ENCODE measurements around the gene KCNJ1. TPM values are rescaled to one million over a fixed set of nuclear protein-coding genes. Genes with fewer than 3 reads are reported as not detected.

KCNJ1 gene
- polyA plus RNA-seq, 2 donors, result 0.07 to 0.10 TPM

DNA sequence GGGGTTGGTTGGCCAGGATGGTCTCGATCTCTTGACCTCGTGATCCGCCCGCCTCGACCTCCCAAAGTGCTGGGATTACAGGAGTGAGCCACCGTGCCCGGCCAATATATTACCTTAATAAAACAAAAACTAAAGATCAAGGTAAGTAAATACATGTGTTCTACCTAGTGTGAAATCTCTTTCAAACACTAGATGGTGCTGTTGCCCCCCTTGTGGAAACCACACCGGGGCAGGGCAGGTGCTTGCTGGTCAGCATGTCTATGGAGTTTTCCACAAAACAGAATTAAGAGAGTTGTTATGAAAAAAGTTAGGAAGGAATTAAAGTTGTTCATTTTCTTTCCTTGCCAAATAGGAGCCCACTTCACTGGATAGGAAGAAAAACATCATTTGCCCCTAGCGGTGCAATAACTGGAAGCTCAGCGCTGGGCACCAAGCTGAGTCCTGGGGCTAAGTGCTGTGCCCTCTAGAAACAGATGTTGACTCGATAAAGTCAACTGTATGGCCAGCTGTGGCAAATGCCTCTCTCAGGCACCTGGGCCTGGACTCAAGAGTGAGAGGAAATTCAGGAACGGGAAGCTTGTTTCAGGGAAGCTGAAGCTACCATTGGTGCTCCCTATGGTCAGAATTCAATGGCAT is 17.7 kb upstream of the KCNJ1 start:
- H3K4me1 ChIP-seq (ENCODE audit: control insufficient read depth in 2 of 2, insufficient read depth in 2 of 2, low read length in 1 of 2), result no peaks in the 10 kb centered on the region
- no peak overlapping the region for H3K27ac ChIP-seq (ENCODE audit: low read depth in 2 of 2, low read length in 1 of 2)
- no peak overlapping the region for H3K4me3 ChIP-seq (ENCODE audit: low read depth in 1 of 2, low read length in 2 of 2)
- H3K36me3 ChIP-seq (ENCODE audit: control insufficient read depth in 2 of 2, insufficient read depth in 2 of 2, low read length in 1 of 2), result no peaks in the 10 kb centered on the region
- WGBS, 2 donors, result 26 to 28% methylated on average over 12 of the region's 12 CpGs
- H3K9me3 ChIP-seq (ENCODE audit: control insufficient read depth in 2 of 2, insufficient read depth in 1 of 2, low read depth in 1 of 2, low read length in 1 of 2), result no peaks in the 10 kb centered on the region
- no peaks in the 10 kb centered on the region for H3K27me3 ChIP-seq (ENCODE audit: control insufficient read depth in 1 of 2, insufficient read depth in 2 of 2, low read length in 2 of 2)

GRCh38 chr11:128884054-128884453 is 17.0 kb upstream of the KCNJ1 start:
- 49 to 53% methylated on average over 4 of the region's 4 CpGs for WGBS, 2 donors
- no peaks in the 10 kb centered on the region for H3K9me3 ChIP-seq (ENCODE audit: control insufficient read depth in 2 of 2, insufficient read depth in 1 of 2, low read depth in 1 of 2, low read length in 1 of 2)
- H3K27ac ChIP-seq (ENCODE audit: low read depth in 2 of 2, low read length in 1 of 2), result no peak overlapping the region
- no peaks in the 10 kb centered on the region for H3K4me1 ChIP-seq (ENCODE audit: control insufficient read depth in 2 of 2, insufficient read depth in 2 of 2, low read length in 1 of 2)
- H3K27me3 ChIP-seq (ENCODE audit: control insufficient read depth in 1 of 2, insufficient read depth in 2 of 2, low read length in 2 of 2), result no peaks in the 10 kb centered on the region
- H3K4me3 ChIP-seq (ENCODE audit: low read depth in 1 of 2, low read length in 2 of 2), result no peak overlapping the region
- H3K36me3 ChIP-seq (ENCODE audit: control insufficient read depth in 2 of 2, insufficient read depth in 2 of 2, low read length in 1 of 2), result no peaks in the 10 kb centered on the region

DNA sequence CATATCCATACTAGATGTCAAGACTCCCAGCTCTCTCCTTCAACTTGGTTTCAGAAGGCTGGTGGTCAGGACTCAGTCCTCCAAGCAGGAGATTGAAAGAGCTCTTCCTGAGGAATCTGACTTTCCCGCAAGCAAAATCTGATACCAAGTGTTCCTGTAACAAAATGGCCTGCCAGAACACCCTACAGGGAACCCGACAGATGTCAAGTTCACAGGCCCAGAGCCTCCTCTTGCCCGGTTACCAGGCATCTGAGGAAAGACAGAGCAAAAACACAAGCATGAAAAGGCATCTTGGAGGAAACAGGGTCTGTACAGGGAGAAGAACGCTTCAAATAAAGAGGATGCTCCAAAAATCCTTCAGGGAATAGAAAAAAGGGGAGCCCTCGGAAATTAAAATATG is 15.4 kb upstream of the KCNJ1 start:
- Histone ChIP-seq H3K4me1 (ENCODE audit: control insufficient read depth in 2 of 2, insufficient read depth in 2 of 2, low read length in 1 of 2) (no peaks in the 10 kb centered on the region), H3K36me3 (ENCODE audit: control insufficient read depth in 2 of 2, insufficient read depth in 2 of 2, low read length in 1 of 2) (no peaks in the 10 kb centered on the region), H3K9me3 (ENCODE audit: control insufficient read depth in 2 of 2, insufficient read depth in 1 of 2, low read depth in 1 of 2, low read length in 1 of 2) (no peaks in the 10 kb centered on the region), H3K27ac (ENCODE audit: low read depth in 2 of 2, low read length in 1 of 2) (no peak overlapping the region), H3K4me3 (ENCODE audit: low read depth in 1 of 2, low read length in 2 of 2) (no peak overlapping the region), H3K27me3 (ENCODE audit: control insufficient read depth in 1 of 2, insufficient read depth in 2 of 2, low read length in 2 of 2) (no peaks in the 10 kb centered on the region)
- 66 to 82% methylated on average over 5 of the region's 5 CpGs for WGBS, 2 donors

DNA sequence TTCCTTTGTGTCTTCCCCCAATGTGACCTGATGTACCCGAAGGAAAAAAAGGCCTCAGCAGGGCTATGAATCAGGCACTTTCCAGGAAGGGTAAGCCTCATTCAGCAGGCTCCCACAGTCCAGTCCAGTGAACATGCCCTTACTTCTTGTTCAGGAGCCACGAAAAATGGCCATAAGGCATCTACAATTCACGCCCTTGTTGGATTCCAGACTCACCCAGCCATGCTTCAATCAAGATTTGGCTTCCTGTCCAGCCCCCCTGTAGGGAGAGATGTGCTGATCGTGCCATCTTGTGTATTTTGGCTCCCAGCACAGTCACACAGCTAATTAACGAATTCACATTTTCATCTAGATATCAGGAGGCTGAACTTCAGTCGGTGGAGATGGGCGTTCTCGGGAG is 14.1 kb upstream of the KCNJ1 start:
- Histone ChIP-seq H3K27me3 (ENCODE audit: control insufficient read depth in 1 of 2, insufficient read depth in 2 of 2, low read length in 2 of 2) (no peaks in the 10 kb centered on the region), H3K4me3 (ENCODE audit: low read depth in 1 of 2, low read length in 2 of 2) (no peak overlapping the region), H3K27ac (ENCODE audit: low read depth in 2 of 2, low read length in 1 of 2) (no peak overlapping the region), H3K36me3 (ENCODE audit: control insufficient read depth in 2 of 2, insufficient read depth in 2 of 2, low read length in 1 of 2) (no peaks in the 10 kb centered on the region), H3K4me1 (ENCODE audit: control insufficient read depth in 2 of 2, insufficient read depth in 2 of 2, low read length in 1 of 2) (no peaks in the 10 kb centered on the region), H3K9me3 (ENCODE audit: control insufficient read depth in 2 of 2, insufficient read depth in 1 of 2, low read depth in 1 of 2, low read length in 1 of 2) (no peaks in the 10 kb centered on the region)
- whole genome bisulfite sequencing, 2 donors, result 61 to 75% methylated on average over 8 of the region's 8 CpGs

DNA sequence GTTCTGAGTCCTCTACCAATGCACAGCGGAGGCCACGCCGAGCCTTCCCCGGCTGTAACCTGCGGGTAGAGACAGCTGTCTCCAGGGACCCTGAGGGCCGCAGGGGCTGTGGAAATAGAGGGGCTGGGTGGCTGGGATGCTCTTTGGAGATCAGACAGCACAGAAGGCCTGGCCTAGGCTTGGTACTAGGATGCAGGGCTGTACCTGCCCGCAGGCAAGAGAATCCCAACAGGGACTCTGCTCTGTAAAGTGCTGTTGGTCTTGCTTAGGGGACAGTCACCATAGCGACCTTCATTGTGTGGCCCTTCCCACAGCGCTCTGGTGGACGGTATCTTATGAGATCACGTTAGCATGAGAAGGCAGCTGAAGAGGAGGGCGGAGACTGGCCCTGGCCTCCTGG is 12.7 kb upstream of the KCNJ1 start:
- WGBS, 2 donors, result 89 to 90% methylated on average over 12 of the region's 12 CpGs
- no peak overlapping the region for H3K4me3 ChIP-seq (ENCODE audit: low read depth in 1 of 2, low read length in 2 of 2)
- H3K9me3 ChIP-seq (ENCODE audit: control insufficient read depth in 2 of 2, insufficient read depth in 1 of 2, low read depth in 1 of 2, low read length in 1 of 2), result no peaks in the 10 kb centered on the region
- no peak overlapping the region for H3K27ac ChIP-seq (ENCODE audit: low read depth in 2 of 2, low read length in 1 of 2)
- H3K27me3 ChIP-seq (ENCODE audit: control insufficient read depth in 1 of 2, insufficient read depth in 2 of 2, low read length in 2 of 2), result no peaks in the 10 kb centered on the region
- H3K36me3 ChIP-seq (ENCODE audit: control insufficient read depth in 2 of 2, insufficient read depth in 2 of 2, low read length in 1 of 2), result no peaks in the 10 kb centered on the region
- H3K4me1 ChIP-seq (ENCODE audit: control insufficient read depth in 2 of 2, insufficient read depth in 2 of 2, low read length in 1 of 2), result no peaks in the 10 kb centered on the region

DNA sequence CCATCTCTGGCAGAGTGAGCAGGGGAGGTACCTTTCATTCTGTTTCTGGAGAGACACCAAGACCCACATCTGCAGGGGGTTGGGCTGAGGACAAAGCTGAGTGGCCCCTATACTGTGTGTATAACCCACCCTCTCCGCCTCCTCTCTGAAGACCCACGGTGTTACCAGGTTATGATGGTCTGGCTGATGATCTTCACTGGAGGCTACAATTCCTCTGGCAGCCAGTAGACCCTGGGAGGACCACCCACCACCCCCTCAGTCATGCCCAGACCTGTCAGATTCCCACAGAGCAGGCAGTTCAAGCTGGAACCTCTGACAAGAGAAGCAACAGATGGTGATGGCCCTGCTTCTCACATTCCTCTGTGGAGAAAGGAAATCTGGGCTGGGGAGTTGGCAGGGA is 11.4 kb upstream of the KCNJ1 start:
- Histone ChIP-seq H3K9me3 (ENCODE audit: control insufficient read depth in 2 of 2, insufficient read depth in 1 of 2, low read depth in 1 of 2, low read length in 1 of 2) (no peaks in the 10 kb centered on the region), H3K27me3 (ENCODE audit: control insufficient read depth in 1 of 2, insufficient read depth in 2 of 2, low read length in 2 of 2) (no peaks in the 10 kb centered on the region), H3K36me3 (ENCODE audit: control insufficient read depth in 2 of 2, insufficient read depth in 2 of 2, low read length in 1 of 2) (no peaks in the 10 kb centered on the region), H3K4me3 (ENCODE audit: low read depth in 1 of 2, low read length in 2 of 2) (no peak overlapping the region), H3K4me1 (ENCODE audit: control insufficient read depth in 2 of 2, insufficient read depth in 2 of 2, low read length in 1 of 2) (no peaks in the 10 kb centered on the region), H3K27ac (ENCODE audit: low read depth in 2 of 2, low read length in 1 of 2) (no peak overlapping the region)
- 69 to 73% methylated on average over 2 of the region's 2 CpGs for WGBS, 2 donors

- Histone ChIP-seq H3K27ac (ENCODE audit: low read depth in 2 of 2, low read length in 1 of 2) (no peak overlapping the region), H3K4me3 (ENCODE audit: low read depth in 1 of 2, low read length in 2 of 2) (no peak overlapping the region), H3K27me3 (ENCODE audit: control insufficient read depth in 1 of 2, insufficient read depth in 2 of 2, low read length in 2 of 2) (no peaks in the 10 kb centered on the region), H3K36me3 (ENCODE audit: control insufficient read depth in 2 of 2, insufficient read depth in 2 of 2, low read length in 1 of 2) (no peaks in the 10 kb centered on the region), H3K9me3 (ENCODE audit: control insufficient read depth in 2 of 2, insufficient read depth in 1 of 2, low read depth in 1 of 2, low read length in 1 of 2) (no peaks in the 10 kb centered on the region), H3K4me1 (ENCODE audit: control insufficient read depth in 2 of 2, insufficient read depth in 2 of 2, low read length in 1 of 2) (no peaks in the 10 kb centered on the region)
- WGBS, 2 donors, result 81 to 85% methylated on average over 5 of the region's 5 CpGs
These were observed 10.6 kb upstream of the KCNJ1 start for GRCh38 chr11:128877726-128878125.

- 90 to 91% methylated on average over 22 of the region's 22 CpGs for WGBS, 2 donors
- no peaks in the 10 kb centered on the region for H3K36me3 ChIP-seq (ENCODE audit: control insufficient read depth in 2 of 2, insufficient read depth in 2 of 2, low read length in 1 of 2)
- H3K9me3 ChIP-seq (ENCODE audit: control insufficient read depth in 2 of 2, insufficient read depth in 1 of 2, low read depth in 1 of 2, low read length in 1 of 2), result no peaks in the 10 kb centered on the region
- H3K4me1 ChIP-seq (ENCODE audit: control insufficient read depth in 2 of 2, insufficient read depth in 2 of 2, low read length in 1 of 2), result no peaks in the 10 kb centered on the region
- no peak overlapping the region for H3K27ac ChIP-seq (ENCODE audit: low read depth in 2 of 2, low read length in 1 of 2)
- no peaks in the 10 kb centered on the region for H3K27me3 ChIP-seq (ENCODE audit: control insufficient read depth in 1 of 2, insufficient read depth in 2 of 2, low read length in 2 of 2)
- no peak overlapping the region for H3K4me3 ChIP-seq (ENCODE audit: low read depth in 1 of 2, low read length in 2 of 2)
These were observed 9.1 kb upstream of the KCNJ1 start for GRCh38 chr11:128876133-128876650.

DNA sequence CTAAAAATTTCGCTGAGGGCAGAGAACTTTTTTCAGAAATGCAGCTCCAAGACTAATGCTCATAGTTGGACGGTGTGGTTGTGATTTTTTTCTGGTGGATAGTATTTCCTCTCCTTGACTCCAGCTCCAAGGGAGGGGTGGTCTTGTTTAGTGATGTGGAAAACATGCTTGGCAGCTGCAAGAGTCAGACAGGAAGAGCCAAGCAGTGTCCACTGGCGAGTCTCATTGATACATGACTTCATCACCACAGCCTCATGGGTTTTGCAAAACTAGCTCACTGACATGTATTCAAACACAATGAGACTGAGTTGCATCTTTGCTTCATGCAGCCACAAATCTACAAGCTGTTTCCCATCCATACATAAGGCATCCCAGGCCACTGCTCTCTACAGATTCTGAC is 7.3 kb upstream of the KCNJ1 start:
- H3K4me3 ChIP-seq (ENCODE audit: low read depth in 1 of 2, low read length in 2 of 2), result no peak overlapping the region
- H3K9me3 ChIP-seq (ENCODE audit: control insufficient read depth in 2 of 2, insufficient read depth in 1 of 2, low read depth in 1 of 2, low read length in 1 of 2), result peaks cover 0 to 1% of the 10 kb centered on the region in 2 donors
- H3K4me1 ChIP-seq (ENCODE audit: control insufficient read depth in 2 of 2, insufficient read depth in 2 of 2, low read length in 1 of 2), result no peaks in the 10 kb centered on the region
- H3K27me3 ChIP-seq (ENCODE audit: control insufficient read depth in 1 of 2, insufficient read depth in 2 of 2, low read length in 2 of 2), result no peaks in the 10 kb centered on the region
- WGBS, 2 donors, result 73 to 76% methylated on average over 3 of the region's 3 CpGs
- H3K36me3 ChIP-seq (ENCODE audit: control insufficient read depth in 2 of 2, insufficient read depth in 2 of 2, low read length in 1 of 2), result no peaks in the 10 kb centered on the region
- H3K27ac ChIP-seq (ENCODE audit: low read depth in 2 of 2, low read length in 1 of 2), result no peak overlapping the region

GRCh38 chr11:128872594-128872993 is 5.5 kb upstream of the KCNJ1 start:
- H3K4me1 ChIP-seq (ENCODE audit: control insufficient read depth in 2 of 2, insufficient read depth in 2 of 2, low read length in 1 of 2), result no peaks in the 10 kb centered on the region
- no peak overlapping the region for H3K27ac ChIP-seq (ENCODE audit: low read depth in 2 of 2, low read length in 1 of 2)
- 85 to 89% methylated on average over 3 of the region's 3 CpGs for WGBS, 2 donors
- H3K4me3 ChIP-seq (ENCODE audit: low read depth in 1 of 2, low read length in 2 of 2), result no peak overlapping the region
- H3K9me3 ChIP-seq (ENCODE audit: control insufficient read depth in 2 of 2, insufficient read depth in 1 of 2, low read depth in 1 of 2, low read length in 1 of 2), result peaks cover 0 to 1% of the 10 kb centered on the region in 2 donors
- H3K27me3 ChIP-seq (ENCODE audit: control insufficient read depth in 1 of 2, insufficient read depth in 2 of 2, low read length in 2 of 2), result no peaks in the 10 kb centered on the region
- H3K36me3 ChIP-seq (ENCODE audit: control insufficient read depth in 2 of 2, insufficient read depth in 2 of 2, low read length in 1 of 2), result no peaks in the 10 kb centered on the region

Data from esophagus (tissue), 2 donors.